ENCODE data around the gene PRUNE2.

DNA sequence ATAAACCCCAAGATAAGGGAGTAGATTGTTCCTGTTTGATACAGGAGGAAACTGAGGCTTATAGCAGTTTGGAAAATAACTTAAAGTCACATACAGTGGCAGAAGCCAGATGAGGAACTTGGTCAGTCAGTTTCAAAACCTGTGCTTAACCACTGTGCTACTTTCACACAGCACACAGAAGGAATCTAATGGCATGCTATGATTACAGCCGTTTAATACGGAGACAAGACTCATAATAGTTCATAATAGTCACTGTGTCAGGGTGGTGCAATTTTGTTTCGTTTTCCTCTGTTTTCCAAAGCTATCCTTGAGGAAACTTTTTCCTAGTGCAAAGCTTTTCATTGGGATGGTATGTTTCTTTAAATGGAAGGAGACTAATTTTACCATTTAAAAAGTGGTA lies 334.6 kb downstream of the PRUNE2 start:
- TF ChIP-seq, protein P1, sequence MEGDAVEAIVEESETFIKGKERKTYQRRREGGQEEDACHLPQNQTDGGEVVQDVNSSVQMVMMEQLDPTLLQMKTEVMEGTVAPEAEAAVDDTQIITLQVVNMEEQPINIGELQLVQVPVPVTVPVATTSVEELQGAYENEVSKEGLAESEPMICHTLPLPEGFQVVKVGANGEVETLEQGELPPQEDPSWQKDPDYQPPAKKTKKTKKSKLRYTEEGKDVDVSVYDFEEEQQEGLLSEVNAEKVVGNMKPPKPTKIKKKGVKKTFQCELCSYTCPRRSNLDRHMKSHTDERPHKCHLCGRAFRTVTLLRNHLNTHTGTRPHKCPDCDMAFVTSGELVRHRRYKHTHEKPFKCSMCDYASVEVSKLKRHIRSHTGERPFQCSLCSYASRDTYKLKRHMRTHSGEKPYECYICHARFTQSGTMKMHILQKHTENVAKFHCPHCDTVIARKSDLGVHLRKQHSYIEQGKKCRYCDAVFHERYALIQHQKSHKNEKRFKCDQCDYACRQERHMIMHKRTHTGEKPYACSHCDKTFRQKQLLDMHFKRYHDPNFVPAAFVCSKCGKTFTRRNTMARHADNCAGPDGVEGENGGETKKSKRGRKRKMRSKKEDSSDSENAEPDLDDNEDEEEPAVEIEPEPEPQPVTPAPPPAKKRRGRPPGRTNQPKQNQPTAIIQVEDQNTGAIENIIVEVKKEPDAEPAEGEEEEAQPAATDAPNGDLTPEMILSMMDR (IDR thresholded peaks at IDR 0.05), result no peak
- no peak for TF ChIP-seq POLR2A (IDR thresholded peaks at IDR 0.05)

Data from heart left ventricle (tissue), 13 donors.